DMS153 treated with DMSO at 0.1 percent for 48 hours (cell line): ENCODE results near the gene RPRM.
A peak's percentile ranks its signal among the peaks of the same experiment; 100 is the strongest.
"Not testable (repeated sequence)": the region's sequence is repeated elsewhere in the genome, so short reads cannot be mapped to it uniquely, and the experiment has no call there.

ENCODE experiments used
- DNase-seq: peaks from one replicate; lab custom pipeline; 2025; ENCODE audit not compliant: unreplicated experiment; lab: John Stamatoyannopoulos, UW

The RPRM gene

GRCh38 chr2:153478289-153479261, at the start of gene RPRM:
RPRM (minus strand) TSS chr2:153478762; CDS start chr2:153478565, 197 bp downstream.
- peak; percentile 77 for DNase-seq

GRCh38 chr2:153519257-153519875, 40.8 kb upstream of the RPRM start:
- peak; percentile 45 for DNase-seq

- DNase-seq: no peak
Observed at GRCh38 chr2:153512331-153512730, 33.8 kb upstream of the RPRM start.

- no peak for DNase-seq
Observed at GRCh38 chr2:153510996-153511395, 32.4 kb upstream of the RPRM start.

- DNase-seq: no peak
Observed at GRCh38 chr2:153509133-153509532, 30.6 kb upstream of the RPRM start.

- DNase-seq: not testable (repeated sequence)
Observed at GRCh38 chr2:153506499-153506898, 27.9 kb upstream of the RPRM start.

- no peak for DNase-seq
Observed at GRCh38 chr2:153499439-153499838, 20.9 kb upstream of the RPRM start.

- DNase-seq: no peak
Observed at GRCh38 chr2:153497938-153498629, 19.5 kb upstream of the RPRM start.

GRCh38 chr2:153495725-153496124, 17.2 kb upstream of the RPRM start:
- DNase-seq: no peak

GRCh38 chr2:153488072-153488471, 9.5 kb upstream of the RPRM start:
- DNase-seq: no peak

GRCh38 chr2:153487448-153487847, 8.9 kb upstream of the RPRM start:
- DNase-seq: no peak

- no peak for DNase-seq
Observed at GRCh38 chr2:153479573-153479972, 1.0 kb upstream of the RPRM start.

- DNase-seq: no peak
Observed at GRCh38 chr2:153477636-153478288, 800 bp downstream of the RPRM start.

GRCh38 chr2:153476816-153477635, 1.5 kb downstream of the RPRM start:
- DNase-seq: peak; percentile 83

GRCh38 chr2:153476491-153476815, 2.1 kb downstream of the RPRM start:
- DNase-seq: no peak

- no peak for DNase-seq
Observed at GRCh38 chr2:153474876-153475435, 3.6 kb downstream of the RPRM start.

GRCh38 chr2:153474407-153474806, 4.2 kb downstream of the RPRM start:
- DNase-seq: no peak

- DNase-seq: no peak
Observed at GRCh38 chr2:153470867-153471266, 7.7 kb downstream of the RPRM start.

- peak; percentile 35 for DNase-seq
Observed at GRCh38 chr2:153464395-153464794, 14.2 kb downstream of the RPRM start.

- DNase-seq: no peak
Observed at GRCh38 chr2:153462338-153462859, 16.2 kb downstream of the RPRM start.
